ENCODE results near the gene PRKCA. TPM values are rescaled to one million over a fixed set of nuclear protein-coding genes. Genes with fewer than 3 reads are reported as not detected.

The PRKCA gene
- total and polyA plus RNA-seq, 2 of the 13 experiments (the other 11 are each of a cell fraction or from before 2014, with no cell fraction given), result 18.5 to 21.5 TPM

DNA sequence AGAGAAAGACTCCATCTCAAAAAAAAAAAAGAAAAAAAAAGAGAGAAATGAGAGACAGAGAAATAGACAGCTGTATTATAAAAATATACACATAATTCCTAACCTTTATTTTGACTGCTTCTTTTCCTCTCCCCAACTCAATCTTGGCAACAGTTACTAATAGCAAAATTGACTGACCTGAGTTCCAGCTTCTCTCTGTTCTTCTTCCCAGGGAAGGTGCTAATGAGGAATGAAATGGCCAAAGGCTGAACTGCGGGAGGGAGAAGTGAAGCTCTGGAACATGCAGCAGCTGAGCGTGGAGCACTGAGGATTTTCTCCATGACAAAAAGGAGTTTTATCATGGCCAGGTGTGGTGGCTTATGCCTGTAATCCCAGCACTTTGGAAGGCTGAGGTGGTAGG, 25.2 kb upstream of the PRKCA start:
- FAIRE-seq (no peak), DNase-seq (ENCODE audit: low spot score) (no peak), ATAC-seq (no peak)
- TF ChIP-seq PLRG1 (conservative IDR thresholded peaks at IDR 0.05) (no peak), ZNF484 (CRISPR knock-in tag; IDR thresholded peaks at IDR 0.05; ENCODE audit: borderline replicate concordance, low read depth) (no peak), ZFP1 (CRISPR knock-in tag; IDR thresholded peaks at IDR 0.05) (no peak), GABPB1 (CRISPR knock-in tag; IDR thresholded peaks at IDR 0.05) (no peak), SRSF9 (IDR thresholded peaks at IDR 0.05; ENCODE audit: borderline replicate concordance, insufficient read depth, low read depth, low read length, poor library complexity, severe bottlenecking) (no peak), ZNF567 (CRISPR knock-in tag; IDR thresholded peaks at IDR 0.05; ENCODE audit: borderline replicate concordance) (no peak), HNRNPUL1 (IDR thresholded peaks at IDR 0.05; ENCODE audit: low read depth, low read length) (no peak), ZNF17 (CRISPR knock-in tag; IDR thresholded peaks at IDR 0.05) (no peak), ZNF672 (CRISPR knock-in tag; IDR thresholded peaks at IDR 0.05) (no peak), MIER2 (CRISPR knock-in tag; IDR thresholded peaks at IDR 0.05) (no peak), BORCS8-MEF2B (CRISPR knock-in tag; IDR thresholded peaks at IDR 0.05) (no peak), ZNF33A (CRISPR knock-in tag; IDR thresholded peaks at IDR 0.05; ENCODE audit: borderline replicate concordance) (no peak)
- TF ChIP-seq, protein P1, sequence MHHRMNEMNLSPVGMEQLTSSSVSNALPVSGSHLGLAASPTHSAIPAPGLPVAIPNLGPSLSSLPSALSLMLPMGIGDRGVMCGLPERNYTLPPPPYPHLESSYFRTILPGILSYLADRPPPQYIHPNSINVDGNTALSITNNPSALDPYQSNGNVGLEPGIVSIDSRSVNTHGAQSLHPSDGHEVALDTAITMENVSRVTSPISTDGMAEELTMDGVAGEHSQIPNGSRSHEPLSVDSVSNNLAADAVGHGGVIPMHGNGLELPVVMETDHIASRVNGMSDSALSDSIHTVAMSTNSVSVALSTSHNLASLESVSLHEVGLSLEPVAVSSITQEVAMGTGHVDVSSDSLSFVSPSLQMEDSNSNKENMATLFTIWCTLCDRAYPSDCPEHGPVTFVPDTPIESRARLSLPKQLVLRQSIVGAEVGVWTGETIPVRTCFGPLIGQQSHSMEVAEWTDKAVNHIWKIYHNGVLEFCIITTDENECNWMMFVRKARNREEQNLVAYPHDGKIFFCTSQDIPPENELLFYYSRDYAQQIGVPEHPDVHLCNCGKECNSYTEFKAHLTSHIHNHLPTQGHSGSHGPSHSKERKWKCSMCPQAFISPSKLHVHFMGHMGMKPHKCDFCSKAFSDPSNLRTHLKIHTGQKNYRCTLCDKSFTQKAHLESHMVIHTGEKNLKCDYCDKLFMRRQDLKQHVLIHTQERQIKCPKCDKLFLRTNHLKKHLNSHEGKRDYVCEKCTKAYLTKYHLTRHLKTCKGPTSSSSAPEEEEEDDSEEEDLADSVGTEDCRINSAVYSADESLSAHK (CRISPR knock-in tag; IDR thresholded peaks at IDR 0.05; ENCODE audit: borderline replicate concordance), result no peak
- CTCF ChIA-PET (ENCODE audit: low intra/inter-chr PET ratio, low total read pairs), result no interaction called here
- no peak overlapping the region for H2AFZ ChIP-seq (ENCODE audit: low read length)
- H3K4me3 ChIP-seq (replicated peaks in 1 of 3; ENCODE audit: insufficient read depth in 1 of 3, low read depth in 2 of 3, low read length in 3 of 3), result no peak overlapping the region
- no peak overlapping the region for H3K27ac ChIP-seq (ENCODE audit: extremely low read length, insufficient read depth, low read length)
- H3K36me3 ChIP-seq (replicated peaks in 1 of 2; ENCODE audit: control insufficient read depth in 1 of 2, insufficient read depth in 2 of 2, low read length in 2 of 2), result no peaks in the 10 kb centered on the region
- POLR2A ChIA-PET, result no interaction called here
- H3K79me2 ChIP-seq (ENCODE audit: insufficient read depth, low read length), result no peaks in the 10 kb centered on the region
- H3K9ac ChIP-seq (ENCODE audit: insufficient read depth, low read depth, low read length), result no peak overlapping the region
- intact Hi-C loops (cut with micrococcal nuclease; ENCODE audit: unreplicated experiment), result no loop called here
- H3K9me3 ChIP-seq (ENCODE audit: low read length), result no peaks in the 10 kb centered on the region
- H3K4me1 ChIP-seq (ENCODE audit: insufficient read depth, low read length), result peaks cover 30% of the 10 kb centered on the region
- BruUV-seq (replicated peaks), result no TSS peak
- H3K27me3 ChIP-seq (ENCODE audit: control insufficient read depth in 1 of 2, insufficient read depth in 2 of 2, low read length in 2 of 2), result no peaks in the 10 kb centered on the region
- no peaks in the 10 kb centered on the region for H4K20me1 ChIP-seq (ENCODE audit: insufficient read depth, low read length)
- 86% methylated on average over 2 of the region's 2 CpGs for WGBS (ENCODE audit: low lambda C conversion rate)
- no peak overlapping the region for H3K4me2 ChIP-seq (ENCODE audit: low read depth, low read length)
- in situ Hi-C loops (cut with HindIII; ENCODE audit: extremely low pct_ligation_motif_present, low pct_unique_long_range_greater_than_20kb), result no loop called here

All from HepG2 (cell line).